OCI-LY1 (cell line): ENCODE results near the gene TTBK1.

Experiments
- EZH2 ChIP-seq: fragments of 200-600 bp; sonication (generic), shearing (Covaris generic); IDR thresholded peaks from 2 replicates; pipeline ENCODE4 v1.8.0; 2017; ENCODE audit warnings: borderline replicate concordance, mixed run types, mild to moderate bottlenecking, antibody characterized with exemption, low read length, moderate library complexity, mixed read lengths
- TF ChIP-seq, protein P1 (sequence below): fragments of 200-600 bp; sonication (generic), shearing (Covaris generic); IDR thresholded peaks from 2 replicates; pipeline ENCODE4 v1.5.1; 2017; ENCODE audit warnings: mild to moderate bottlenecking, antibody characterized with exemption, low read length, moderate library complexity, mixed read lengths

DNA sequence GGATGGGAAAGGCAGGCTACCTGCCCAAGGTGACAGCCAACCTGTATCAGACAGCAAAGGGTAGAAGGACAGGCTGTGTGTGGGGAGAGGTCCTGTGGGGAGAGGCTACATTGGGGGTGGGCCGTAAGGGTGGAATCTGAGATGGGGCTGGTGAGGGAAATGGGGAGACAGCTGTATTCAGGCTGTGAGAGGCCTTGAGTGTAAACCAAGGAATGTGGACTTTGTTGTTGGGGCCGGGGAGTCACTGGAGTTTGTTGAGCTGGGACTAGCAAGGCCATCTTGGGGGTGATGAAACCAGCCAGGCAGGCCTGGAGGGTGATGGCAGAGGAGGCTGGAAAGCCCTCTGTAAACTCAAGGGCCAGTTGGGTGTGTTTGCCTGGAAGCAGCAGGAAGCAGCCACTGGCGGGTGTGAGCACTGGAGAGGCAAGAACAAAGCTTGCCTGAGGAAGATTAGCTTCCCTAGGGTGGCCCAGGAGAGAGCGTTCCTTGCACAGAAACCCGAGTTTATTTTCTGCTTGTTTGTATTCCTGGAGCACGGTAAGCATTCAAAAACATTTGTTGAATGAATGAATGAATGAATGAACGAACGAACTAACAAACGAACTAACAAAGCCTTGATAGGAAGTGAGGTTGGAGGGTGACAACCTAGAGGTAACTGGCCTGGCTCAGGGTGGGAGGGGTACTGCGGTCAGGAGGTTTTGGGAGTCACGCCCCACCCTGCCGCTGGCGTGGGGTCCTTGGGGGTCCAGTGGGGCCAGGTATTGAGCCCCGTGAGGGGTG, 18.9 kb downstream of the TTBK1 start:
- TF ChIP-seq, protein P1, sequence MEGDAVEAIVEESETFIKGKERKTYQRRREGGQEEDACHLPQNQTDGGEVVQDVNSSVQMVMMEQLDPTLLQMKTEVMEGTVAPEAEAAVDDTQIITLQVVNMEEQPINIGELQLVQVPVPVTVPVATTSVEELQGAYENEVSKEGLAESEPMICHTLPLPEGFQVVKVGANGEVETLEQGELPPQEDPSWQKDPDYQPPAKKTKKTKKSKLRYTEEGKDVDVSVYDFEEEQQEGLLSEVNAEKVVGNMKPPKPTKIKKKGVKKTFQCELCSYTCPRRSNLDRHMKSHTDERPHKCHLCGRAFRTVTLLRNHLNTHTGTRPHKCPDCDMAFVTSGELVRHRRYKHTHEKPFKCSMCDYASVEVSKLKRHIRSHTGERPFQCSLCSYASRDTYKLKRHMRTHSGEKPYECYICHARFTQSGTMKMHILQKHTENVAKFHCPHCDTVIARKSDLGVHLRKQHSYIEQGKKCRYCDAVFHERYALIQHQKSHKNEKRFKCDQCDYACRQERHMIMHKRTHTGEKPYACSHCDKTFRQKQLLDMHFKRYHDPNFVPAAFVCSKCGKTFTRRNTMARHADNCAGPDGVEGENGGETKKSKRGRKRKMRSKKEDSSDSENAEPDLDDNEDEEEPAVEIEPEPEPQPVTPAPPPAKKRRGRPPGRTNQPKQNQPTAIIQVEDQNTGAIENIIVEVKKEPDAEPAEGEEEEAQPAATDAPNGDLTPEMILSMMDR, result no peak
- no peak for TF ChIP-seq EZH2
